Mesendoderm (in vitro differentiated cells): ENCODE results near the gene TTC34.

Source experiments
- DNase-seq: peaks from one replicate; pipeline ENCODE4 v3.0.0; 2013
- H2AK5ac ChIP-seq: 2 replicates; pipeline ENCODE4 v1.6.1; 2013; ENCODE audit warnings: low read length, inconsistent platforms
- H2BK120ac ChIP-seq: 2 replicates; pipeline ENCODE4 v1.6.1; 2013; ENCODE audit warnings: low read depth, mild to moderate bottlenecking, low read length, moderate library complexity, mixed read lengths
- H2BK15ac ChIP-seq: replicated peaks from 2 replicates; pipeline ENCODE4 v1.6.1; 2013; ENCODE audit warnings: low read depth, mild to moderate bottlenecking, moderate library complexity
- H2BK5ac ChIP-seq: 2 replicates; pipeline ENCODE4 v1.6.1; 2013; ENCODE audit warnings: low read length, inconsistent platforms
- H3K18ac ChIP-seq: 2 replicates; pipeline ENCODE4 v1.6.1; 2013; ENCODE audit warnings: mild to moderate bottlenecking, low read length, mixed read lengths
- H3K23ac ChIP-seq: one replicate; pipeline ENCODE4 v1.6.1; 2013; ENCODE audit warnings: low read length
- H3K27ac ChIP-seq: 2 replicates; pipeline ENCODE4 v1.5.1; 2013; ENCODE audit warnings: low read depth, mild to moderate bottlenecking, inconsistent platforms, low read length, moderate library complexity
- H3K27me3 ChIP-seq: 2 replicates; pipeline ENCODE4 v1.6.1; 2013; ENCODE audit warnings: low read length, control low read depth, mild to moderate bottlenecking, inconsistent platforms; ENCODE audit not compliant: insufficient read depth, poor library complexity
- H3K36me3 ChIP-seq: 2 replicates; pipeline ENCODE4 v1.6.1; 2013; ENCODE audit warnings: low read length, inconsistent platforms; ENCODE audit not compliant: control insufficient read depth, insufficient read depth
- H3K4ac ChIP-seq: one replicate; pipeline ENCODE4 v1.6.1; 2013; ENCODE audit warnings: low read depth, mild to moderate bottlenecking, low read length, moderate library complexity
- H3K4me1 ChIP-seq: 2 replicates; pipeline ENCODE4 v1.6.1; 2013; ENCODE audit warnings: low read depth, low read length, inconsistent platforms; ENCODE audit not compliant: control insufficient read depth
- H3K4me2 ChIP-seq: 2 replicates; pipeline ENCODE4 v1.6.1; 2013; ENCODE audit warnings: low read length
- H3K4me3 ChIP-seq: 2 replicates; pipeline ENCODE4 v1.5.1; 2013; ENCODE audit warnings: mild to moderate bottlenecking, low read length
- H3K56ac ChIP-seq: one replicate; pipeline ENCODE4 v1.6.1; 2013; ENCODE audit warnings: low read length
- H3K79me1 ChIP-seq: 2 replicates; pipeline ENCODE4 v1.6.1; 2013; ENCODE audit warnings: low read length, inconsistent platforms
- H3K79me2 ChIP-seq: 2 replicates; pipeline ENCODE4 v1.6.1; 2013; ENCODE audit warnings: mild to moderate bottlenecking, low read length; ENCODE audit not compliant: control insufficient read depth, insufficient read depth
- H3K9ac ChIP-seq: 2 replicates; pipeline ENCODE4 v1.6.1; 2013; ENCODE audit warnings: low read length, inconsistent platforms
- H4K5ac ChIP-seq: one replicate; pipeline ENCODE4 v1.6.1; 2013; ENCODE audit warnings: low read length
- H4K8ac ChIP-seq: one replicate; pipeline ENCODE4 v1.6.1; 2013; ENCODE audit warnings: low read depth, mild to moderate bottlenecking, control low read depth, low read length, moderate library complexity
- WGBS: extraction: QIAGEN DNeasy Blood & Tissue Kit; methylation state at CpG from one replicate; pipeline ENCODE4 v1.1.7; 2013; ENCODE audit warnings: low lambda C conversion rate, missing lambda C conversion rate; ENCODE audit not compliant: insufficient coverage; ENCODE audit errors: extremely low coverage; 5-methylcytosine and 5-hydroxymethylcytosine counted together

TTC34 gene

GRCh38 chr1:2604844-2605508 is 196.5 kb downstream of the TTC34 start:
- no peak for DNase-seq
- H3K4me3 ChIP-seq, result no peak overlapping the region
- no CpG with 5 or more reads among the region's 14 CpGs for WGBS

GRCh38 chr1:2604156-2604843 is 197.2 kb downstream of the TTC34 start:
- Histone ChIP-seq H3K79me1 (no peaks in the 10 kb centered on the region), H3K4me3 (no peak overlapping the region), H2AK5ac (no peak overlapping the region), H2BK15ac (no peak overlapping the region), H3K36me3 (no peaks in the 10 kb centered on the region), H4K8ac (no peak overlapping the region), H3K9ac (no peak overlapping the region), H4K5ac (no peak overlapping the region), H3K4me1 (no peaks in the 10 kb centered on the region), H3K23ac (no peak overlapping the region), H2BK120ac (no peak overlapping the region), H3K18ac (no peak overlapping the region), H3K4me2 (no peak overlapping the region), H3K27ac (no peak overlapping the region), H2BK5ac (no peak overlapping the region), H3K4ac (no peak overlapping the region), H3K79me2 (no peaks in the 10 kb centered on the region), H3K27me3 (no peaks in the 10 kb centered on the region), H3K56ac (no peak overlapping the region)
- WGBS, result no CpG with 5 or more reads among the region's 19 CpGs
- DNase-seq, result no peak

More at GRCh38 chr1:2604844-2605508, 196.5 kb downstream of the TTC34 start:
- Histone ChIP-seq H3K4me2 (no peak overlapping the region), H3K23ac (no peak overlapping the region), H3K36me3 (no peaks in the 10 kb centered on the region), H3K27me3 (no peaks in the 10 kb centered on the region), H3K4me1 (no peaks in the 10 kb centered on the region), H3K56ac (no peak overlapping the region), H2BK120ac (no peak overlapping the region), H3K79me1 (no peaks in the 10 kb centered on the region), H2BK15ac (no peak overlapping the region), H2AK5ac (no peak overlapping the region), H3K27ac (no peak overlapping the region), H3K4ac (no peak overlapping the region), H3K79me2 (no peaks in the 10 kb centered on the region), H2BK5ac (no peak overlapping the region), H3K9ac (no peak overlapping the region), H4K8ac (no peak overlapping the region), H4K5ac (no peak overlapping the region), H3K18ac (no peak overlapping the region)

- no peak overlapping the region for H2AK5ac ChIP-seq
- H3K23ac ChIP-seq, result no peak overlapping the region
- no peak overlapping the region for H2BK5ac ChIP-seq
- H4K5ac ChIP-seq, result no peak overlapping the region
- H3K4me1 ChIP-seq, result no peaks in the 10 kb centered on the region
- H3K27me3 ChIP-seq, result no peaks in the 10 kb centered on the region
- DNase-seq, result no peak
- no CpG with 5 or more reads among the region's 25 CpGs for WGBS
- H3K79me2 ChIP-seq, result no peaks in the 10 kb centered on the region
- H3K4me2 ChIP-seq, result no peak overlapping the region
- H3K9ac ChIP-seq, result no peak overlapping the region
- H3K18ac ChIP-seq, result no peak overlapping the region
- H2BK15ac ChIP-seq, result no peak overlapping the region
- H4K8ac ChIP-seq, result no peak overlapping the region
- H3K56ac ChIP-seq, result no peak overlapping the region
- no peak overlapping the region for H2BK120ac ChIP-seq
- no peak overlapping the region for H3K4me3 ChIP-seq
- no peak overlapping the region for H3K27ac ChIP-seq
- no peaks in the 10 kb centered on the region for H3K79me1 ChIP-seq
- no peak overlapping the region for H3K4ac ChIP-seq
- no peaks in the 10 kb centered on the region for H3K36me3 ChIP-seq
Measured at GRCh38 chr1:2603521-2604155, 197.9 kb downstream of the TTC34 start.

GRCh38 chr1:2602866-2603520 is 198.5 kb downstream of the TTC34 start:
- Histone ChIP-seq H4K5ac (no peak overlapping the region), H3K23ac (no peak overlapping the region), H2AK5ac (no peak overlapping the region), H2BK120ac (no peak overlapping the region), H3K4me1 (no peaks in the 10 kb centered on the region), H3K4me3 (no peak overlapping the region), H3K79me1 (no peaks in the 10 kb centered on the region), H3K56ac (no peak overlapping the region), H3K27me3 (no peaks in the 10 kb centered on the region), H3K79me2 (no peaks in the 10 kb centered on the region), H2BK5ac (no peak overlapping the region), H3K9ac (no peak overlapping the region), H3K4me2 (no peak overlapping the region), H2BK15ac (no peak overlapping the region), H4K8ac (no peak overlapping the region), H3K18ac (no peak overlapping the region), H3K4ac (no peak overlapping the region), H3K27ac (no peak overlapping the region), H3K36me3 (no peaks in the 10 kb centered on the region)
- no CpG with 5 or more reads among the region's 18 CpGs for WGBS
- no peak for DNase-seq

GRCh38 chr1:2602311-2602835 is 199.1 kb downstream of the TTC34 start:
- H4K5ac ChIP-seq, result no peak overlapping the region
- no peak overlapping the region for H3K9ac ChIP-seq
- no peak overlapping the region for H2BK15ac ChIP-seq
- H3K4me3 ChIP-seq, result no peak overlapping the region
- H2AK5ac ChIP-seq, result no peak overlapping the region
- no peaks in the 10 kb centered on the region for H3K79me1 ChIP-seq
- H2BK5ac ChIP-seq, result no peak overlapping the region
- no peak overlapping the region for H4K8ac ChIP-seq
- H2BK120ac ChIP-seq, result no peak overlapping the region
- no peak overlapping the region for H3K18ac ChIP-seq
- no CpG with 5 or more reads among the region's 15 CpGs for WGBS
- H3K4me1 ChIP-seq, result no peaks in the 10 kb centered on the region
- DNase-seq, result no peak
- H3K4me2 ChIP-seq, result no peak overlapping the region
- H3K79me2 ChIP-seq, result no peaks in the 10 kb centered on the region
- H3K4ac ChIP-seq, result no peak overlapping the region
- no peak overlapping the region for H3K27ac ChIP-seq
- no peaks in the 10 kb centered on the region for H3K36me3 ChIP-seq
- H3K23ac ChIP-seq, result no peak overlapping the region
- no peak overlapping the region for H3K56ac ChIP-seq
- no peaks in the 10 kb centered on the region for H3K27me3 ChIP-seq
